Natural killer cell (primary cell): ENCODE data around the gene PPP2R5C. TPM values are rescaled to one million over a fixed set of nuclear protein-coding genes. Genes with fewer than 3 reads are reported as not detected.
A peak's percentile ranks its signal among the peaks of the same experiment; 100 is the strongest.

Source experiments
- ATAC-seq, 3 donors: fragments of 150-1000 bp in 2 of 3; fragments of 200-7000 bp in 1 of 3; cut with Tn5 transposase; 1 replicate in 1 of 3; 2 replicates in 2 of 3; pipeline ENCODE4 v1.10.0; 2021; ENCODE audit warnings: mild to moderate bottlenecking in 2 of 3, moderate library complexity in 2 of 3
- DNase-seq, 2 donors: peaks; one replicate each; pipeline versions ENCODE4 v3.0.0 to v3.0.0-alpha.2; 2013 to 2021; ENCODE audit warnings: mixed read lengths in 1 of 2
- H3K27ac ChIP-seq: one replicate; pipeline ENCODE4 v1.5.1; 2013; ENCODE audit warnings: mild to moderate bottlenecking, low read length
- H3K27me3 ChIP-seq: one replicate; pipeline ENCODE4 v1.6.1; 2013; ENCODE audit warnings: low read length; ENCODE audit not compliant: control insufficient read depth, insufficient read depth
- H3K36me3 ChIP-seq: one replicate; pipeline ENCODE4 v1.6.1; 2013; ENCODE audit warnings: low read length; ENCODE audit not compliant: control insufficient read depth, insufficient read depth
- H3K4me1 ChIP-seq: one replicate; pipeline ENCODE4 v1.6.1; 2013; ENCODE audit warnings: low read length; ENCODE audit not compliant: control insufficient read depth, insufficient read depth
- H3K4me3 ChIP-seq: one replicate; pipeline ENCODE4 v1.5.1; 2013; ENCODE audit warnings: low read length
- H3K9me3 ChIP-seq: one replicate; pipeline ENCODE4 v1.6.1; 2013; ENCODE audit warnings: low read length; ENCODE audit not compliant: control insufficient read depth, insufficient read depth
- H3K27ac Mint-ChIP-seq, 2 donors: one replicate each; pipeline ENCODE4 v1.8.0; 2022; ENCODE audit warnings: mild to moderate bottlenecking in 2 of 2, mixed read lengths in 2 of 2, moderate library complexity in 1 of 2
- H3K27me3 Mint-ChIP-seq, 2 donors: one replicate each; pipeline ENCODE4 v1.8.0; 2022; ENCODE audit warnings: low read depth in 2 of 2, mixed read lengths in 2 of 2
- H3K36me3 Mint-ChIP-seq: one replicate; pipeline ENCODE4 v1.8.0; 2022; ENCODE audit warnings: mixed read lengths
- H3K4me1 Mint-ChIP-seq, 2 donors: one replicate each; pipeline ENCODE4 v1.8.0; 2022; ENCODE audit warnings: mixed read lengths in 2 of 2
- H3K4me3 Mint-ChIP-seq: one replicate; pipeline ENCODE4 v1.8.0; 2022; ENCODE audit warnings: mild to moderate bottlenecking, moderate library complexity, mixed read lengths
- H3K9me3 Mint-ChIP-seq, 2 donors: one replicate each; pipeline ENCODE4 v1.8.0; 2022; ENCODE audit warnings: mixed read lengths in 2 of 2
- WGBS: methylation state at CpG from one replicate; pipeline ENCODE4 v1.1.7; 2013; ENCODE audit warnings: missing lambda C conversion rate; ENCODE audit not compliant: insufficient coverage; 5-methylcytosine and 5-hydroxymethylcytosine counted together
- intact Hi-C: fragments of 100-400 bp; cut with micrococcal nuclease; formaldehyde crosslinking; loops from one replicate; pipeline ENCODE4 v1.14.2; 2022
- total RNA-seq, 4 donors: library from RNA; stranded (reverse); fragments of 120-200 nt in 1 of 4; gene quantifications; one replicate each; pipeline versions ENCODE4 v1.2.3 to v1.2.4, GENCODE V29; 2013 to 2022
- TF ChIP-seq, protein P1 (sequence below): fragments of 200-600 bp; IDR thresholded peaks from one replicate; pipeline ENCODE4 v1.8.0; 2022; ENCODE audit warnings: antibody characterized with exemption

Gene PPP2R5C
- total RNA-seq, 3 donors from 2014 or later (not counting 1 experiment from before 2014, with no cell fraction given), result 716 to 779 (median 736) TPM

DNA sequence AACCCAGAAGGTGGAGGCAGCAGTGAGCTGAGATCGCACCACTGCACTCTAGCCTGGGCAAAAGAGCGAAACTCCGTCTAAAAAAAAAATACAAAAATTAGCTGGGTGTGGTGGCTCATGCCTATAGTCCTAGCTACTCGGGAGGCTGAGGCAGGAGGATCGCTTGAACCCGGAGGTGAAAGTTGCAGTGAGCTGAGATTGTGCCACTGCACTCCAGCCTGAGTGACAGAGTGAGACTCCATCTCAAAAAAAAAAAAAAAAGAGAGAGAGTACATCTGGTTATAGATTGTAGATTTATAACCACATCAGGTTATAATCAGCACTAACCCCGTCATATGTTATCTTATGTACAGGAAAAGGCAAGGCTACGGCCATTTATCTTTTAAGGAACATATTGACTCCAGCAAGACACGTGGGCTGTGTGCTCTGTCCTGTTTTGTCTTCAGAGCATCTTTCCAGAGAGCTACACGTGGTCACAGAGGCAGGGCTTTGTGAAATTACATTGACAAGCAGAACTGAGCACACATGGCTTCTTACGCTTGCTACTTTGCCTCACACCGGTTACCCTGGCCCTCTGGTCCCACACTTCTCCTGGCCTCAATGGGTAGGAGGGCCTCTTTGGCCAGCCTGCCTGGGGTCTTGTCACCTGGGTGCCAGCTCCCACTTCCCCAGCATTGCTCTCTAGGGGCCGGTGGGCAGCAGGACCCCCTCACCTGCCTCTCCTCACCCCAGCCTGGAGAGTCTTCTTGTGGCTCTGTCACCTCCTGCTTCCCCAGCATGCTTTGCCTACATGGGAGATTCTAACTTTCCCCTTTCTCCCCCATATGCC lies 196.1 kb downstream of the PPP2R5C start:
- no peak overlapping the region for H3K27ac ChIP-seq
- H3K36me3 Mint-ChIP-seq, result no peaks in the 10 kb centered on the region
- no peaks in the 10 kb centered on the region for H3K27me3 ChIP-seq
- no peak for DNase-seq
- TF ChIP-seq, protein P1, sequence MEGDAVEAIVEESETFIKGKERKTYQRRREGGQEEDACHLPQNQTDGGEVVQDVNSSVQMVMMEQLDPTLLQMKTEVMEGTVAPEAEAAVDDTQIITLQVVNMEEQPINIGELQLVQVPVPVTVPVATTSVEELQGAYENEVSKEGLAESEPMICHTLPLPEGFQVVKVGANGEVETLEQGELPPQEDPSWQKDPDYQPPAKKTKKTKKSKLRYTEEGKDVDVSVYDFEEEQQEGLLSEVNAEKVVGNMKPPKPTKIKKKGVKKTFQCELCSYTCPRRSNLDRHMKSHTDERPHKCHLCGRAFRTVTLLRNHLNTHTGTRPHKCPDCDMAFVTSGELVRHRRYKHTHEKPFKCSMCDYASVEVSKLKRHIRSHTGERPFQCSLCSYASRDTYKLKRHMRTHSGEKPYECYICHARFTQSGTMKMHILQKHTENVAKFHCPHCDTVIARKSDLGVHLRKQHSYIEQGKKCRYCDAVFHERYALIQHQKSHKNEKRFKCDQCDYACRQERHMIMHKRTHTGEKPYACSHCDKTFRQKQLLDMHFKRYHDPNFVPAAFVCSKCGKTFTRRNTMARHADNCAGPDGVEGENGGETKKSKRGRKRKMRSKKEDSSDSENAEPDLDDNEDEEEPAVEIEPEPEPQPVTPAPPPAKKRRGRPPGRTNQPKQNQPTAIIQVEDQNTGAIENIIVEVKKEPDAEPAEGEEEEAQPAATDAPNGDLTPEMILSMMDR, result no peak
- 91% methylated on average over 13 of the region's 13 CpGs for WGBS
- H3K4me1 Mint-ChIP-seq, result peaks cover 13 to 14% of the 10 kb centered on the region in 2 donors
- H3K4me3 ChIP-seq, result no peak overlapping the region
- H3K4me1 ChIP-seq, result peaks cover 6% of the 10 kb centered on the region
- no peak overlapping the region for H3K4me3 Mint-ChIP-seq
- no peak overlapping the region for H3K27ac Mint-ChIP-seq
- ATAC-seq, result peak in 1 of 3 donors; percentile 63
- no peaks in the 10 kb centered on the region for H3K9me3 Mint-ChIP-seq
- H3K9me3 ChIP-seq, result no peaks in the 10 kb centered on the region
- intact Hi-C loops, result no loop called here
- no peaks in the 10 kb centered on the region for H3K36me3 ChIP-seq
- H3K27me3 Mint-ChIP-seq, result peaks cover 0 to 2% of the 10 kb centered on the region in 2 donors

DNA sequence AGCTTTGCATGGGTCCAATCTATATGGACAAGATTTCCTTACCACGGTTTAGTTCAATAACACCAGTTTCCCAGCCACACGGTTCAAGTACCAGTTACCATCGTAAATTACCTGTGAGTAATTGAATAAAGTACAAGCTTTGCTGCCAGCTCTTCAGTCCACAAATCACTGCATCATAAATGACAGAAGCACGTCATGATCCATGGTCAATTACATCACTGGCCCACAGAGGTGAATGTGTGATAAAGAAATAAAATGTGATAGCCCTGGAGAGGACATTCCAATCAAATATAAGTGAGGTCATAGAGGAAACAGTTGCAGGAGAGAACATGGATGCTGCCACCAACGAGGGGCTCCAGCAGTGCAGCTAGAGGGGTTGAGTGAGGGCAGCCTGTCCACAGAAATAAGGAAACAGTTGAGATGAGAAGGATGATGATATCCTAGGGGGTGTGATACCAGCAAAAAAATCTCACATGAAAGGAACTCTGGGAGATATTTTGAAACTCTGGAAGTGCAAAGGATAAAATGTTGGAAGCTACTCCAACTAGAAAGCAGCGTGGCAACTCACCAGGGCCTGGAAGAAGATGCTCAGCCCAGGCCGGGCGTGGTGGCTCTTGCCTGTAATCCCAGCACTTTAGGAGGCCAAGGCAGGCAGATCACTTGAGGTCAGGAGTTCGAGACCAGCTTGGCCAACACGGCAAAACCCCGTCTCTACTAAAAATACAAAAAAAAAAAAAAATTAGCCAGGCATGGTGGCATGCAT lies 197.1 kb downstream of the PPP2R5C start:
- no peak overlapping the region for H3K4me3 Mint-ChIP-seq

DNA sequence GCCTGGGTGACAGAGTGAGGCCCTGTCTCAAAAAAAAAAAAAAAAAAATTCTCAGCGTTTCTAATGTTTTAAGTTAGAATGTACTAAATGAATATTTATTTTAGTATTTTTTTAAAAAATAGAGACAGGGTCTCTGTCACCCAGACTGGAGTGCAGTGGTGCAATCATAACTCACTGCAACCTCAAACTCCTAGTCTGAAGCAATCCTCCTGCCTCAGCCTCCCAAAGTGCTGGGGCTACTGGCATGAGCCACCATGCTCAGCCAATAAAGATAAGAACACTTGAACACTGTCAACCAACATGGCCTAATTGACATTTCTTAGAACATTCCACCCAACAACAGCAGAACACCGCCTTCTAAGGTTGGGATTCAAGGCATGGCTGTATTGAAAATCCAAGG lies 197.8 kb downstream of the PPP2R5C start:
- DNase-seq (no peak), ATAC-seq (no peak)
- Histone ChIP-seq H3K27me3 (no peaks in the 10 kb centered on the region), H3K9me3 (no peaks in the 10 kb centered on the region), H3K36me3 (no peaks in the 10 kb centered on the region), H3K4me3 (no peak overlapping the region), H3K4me1 (peaks cover 12% of the 10 kb centered on the region), H3K27ac (no peak overlapping the region)
- Mint-ChIP-seq H3K27ac (no peak overlapping the region), H3K9me3 (no peaks in the 10 kb centered on the region), H3K4me1 (peaks cover 18 to 19% of the 10 kb centered on the region in 2 donors), H3K27me3 (peaks cover 0 to 2% of the 10 kb centered on the region in 2 donors), H3K4me3 (no peak overlapping the region), H3K36me3 (no peaks in the 10 kb centered on the region)
- TF ChIP-seq, protein P1, result no peak
- intact Hi-C loops, result no loop called here
- 83% methylated on average over 1 of the region's 2 CpGs for WGBS

More for the DNA sequence above, 197.1 kb downstream of the PPP2R5C start:
- intact Hi-C loops, result no loop called here
- Mint-ChIP-seq H3K27ac (no peak overlapping the region), H3K36me3 (no peaks in the 10 kb centered on the region), H3K9me3 (no peaks in the 10 kb centered on the region), H3K4me1 (peaks cover 13 to 14% of the 10 kb centered on the region in 2 donors), H3K27me3 (peaks cover 0 to 2% of the 10 kb centered on the region in 2 donors)
- DNase-seq (no peak), ATAC-seq (no peak)
- peaks cover 6% of the 10 kb centered on the region for H3K4me1 ChIP-seq
- H3K27me3 ChIP-seq, result no peaks in the 10 kb centered on the region
- no peaks in the 10 kb centered on the region for H3K9me3 ChIP-seq
- TF ChIP-seq, protein P1, result no peak
- 91% methylated on average over 10 of the region's 11 CpGs for WGBS
- no peak overlapping the region for H3K27ac ChIP-seq
- H3K36me3 ChIP-seq, result no peaks in the 10 kb centered on the region
- no peak overlapping the region for H3K4me3 ChIP-seq
